T-helper 1 cell treated with Interleukin-12 subunit alpha and Interleukin-12 subunit beta and Interleukin-4 antibody, amounts not matched to agents 30 ng/mL and 1 ng/mL, for 36 hours (primary cell): Measurements from ENCODE around the gene DEK. TPM values are rescaled to one million over a fixed set of nuclear protein-coding genes. Genes with fewer than 3 reads are reported as not detected.
"Not testable (repeated sequence)": the region's sequence is repeated elsewhere in the genome, so short reads cannot be mapped to it uniquely, and the experiment has no call there.

Experiments
- intact Hi-C: fragments of 100-400 bp; cut with micrococcal nuclease; formaldehyde crosslinking; loops from one replicate; pipeline ENCODE4 v1.15.1; 2024
- total RNA-seq: library from RNA; stranded (reverse); gene quantifications from 2 replicates; pipeline ENCODE4 v1.2.3, GENCODE V29; 2022

DEK gene
- total RNA-seq, 1 donor from 2014 or later: 149 TPM

- intact Hi-C loops: loop anchor here (5.0 kb wide), 1 partner anchor 85 kb away; the partner anchor contains the start of genes KDM1B and TPMT
Measured at GRCh38 chr6:18242062-18242851, 22.1 kb downstream of the DEK start.

DNA sequence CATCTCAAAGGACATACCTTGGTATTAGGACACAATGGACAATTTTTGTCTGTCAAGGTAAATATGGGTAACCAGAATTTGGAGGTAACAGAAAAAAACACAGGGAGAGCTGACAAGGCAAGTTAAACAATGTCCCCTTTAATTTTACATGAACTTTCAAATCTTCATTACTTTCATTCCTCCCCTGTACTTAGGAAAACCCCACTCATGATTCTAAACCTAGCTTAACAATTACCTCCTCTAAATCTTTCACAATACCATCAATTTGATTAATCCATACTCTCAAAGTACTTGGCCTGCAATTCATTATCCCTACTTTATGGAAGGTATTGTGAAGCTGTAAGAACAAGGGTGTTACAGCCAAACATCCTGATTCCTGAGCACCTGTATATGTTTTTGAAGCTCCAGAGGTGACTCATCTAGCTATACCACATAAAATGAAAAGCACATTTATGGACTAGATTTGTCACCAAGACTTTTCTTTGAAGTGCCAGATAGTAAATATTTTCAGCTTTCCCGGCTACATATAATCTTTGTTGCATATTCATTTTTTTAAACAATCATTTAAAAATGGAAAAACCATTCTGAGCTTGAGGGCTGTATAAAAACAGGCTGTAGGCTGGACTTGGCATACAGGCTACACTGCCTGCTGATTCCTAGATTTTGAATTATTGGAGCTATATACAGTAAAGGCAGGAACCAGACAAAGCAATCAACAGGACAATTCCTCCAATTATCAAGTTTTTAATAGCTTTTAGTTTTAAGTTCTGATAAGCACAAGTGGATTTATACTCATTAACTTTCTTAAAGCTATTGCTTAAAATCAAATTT is 22.9 kb downstream of the DEK start:
- intact Hi-C loops: loop anchor here (1.0 to 5.0 kb wide), 2 partner anchors 22 to 84 kb away; partner anchors contain the start of genes KDM1B and TPMT

DNA sequence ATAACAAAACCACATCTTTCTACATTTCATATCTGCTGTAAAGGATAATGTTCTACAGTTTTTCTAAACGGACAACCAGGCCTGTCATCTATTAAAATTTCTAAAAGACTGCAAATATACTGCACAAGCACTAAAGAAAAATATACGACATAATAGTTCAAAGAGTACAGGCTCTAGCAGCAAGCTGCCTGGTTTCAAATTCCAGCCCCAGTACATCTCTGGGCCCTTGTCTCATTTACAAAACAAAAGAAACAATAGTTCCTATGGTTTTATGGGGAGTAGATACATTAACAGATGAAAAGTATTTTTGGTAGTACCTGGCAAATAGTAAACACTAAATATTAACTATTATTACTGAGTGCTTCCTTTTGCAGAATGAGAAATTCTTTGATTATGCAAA is 24.1 kb downstream of the DEK start:
- intact Hi-C loops: loop anchor here (5.0 kb wide), 1 partner anchor 83 kb away; the partner anchor contains the start of genes KDM1B and TPMT

GRCh38 chr6:18237167-18237566 is 27.2 kb downstream of the DEK start:
- intact Hi-C loops: no loop called here

- intact Hi-C loops: no loop called here
Measured at GRCh38 chr6:18235524-18235923, 28.8 kb downstream of the DEK start.

GRCh38 chr6:18234564-18234963 is 29.8 kb downstream of the DEK start:
- intact Hi-C loops: no loop called here

DNA sequence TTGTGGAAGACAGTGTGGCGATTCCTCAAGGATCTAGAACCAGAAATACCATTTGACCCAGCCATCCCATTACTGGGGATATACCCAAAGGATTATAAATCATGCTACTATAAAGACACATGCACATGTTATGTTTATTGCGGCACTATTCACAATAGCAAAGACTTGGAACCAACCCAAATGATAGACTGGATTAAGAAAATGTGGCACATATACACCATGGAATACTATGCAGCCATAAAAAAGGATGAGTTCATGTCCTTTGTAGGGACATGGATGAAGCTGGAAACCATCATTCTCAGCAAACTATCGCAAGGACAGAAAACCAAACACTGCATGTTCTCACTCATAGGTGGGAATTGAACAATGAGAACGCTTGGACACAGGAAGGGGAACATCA is 30.6 kb downstream of the DEK start:
- intact Hi-C loops: not testable (repeated sequence)

GRCh38 chr6:18231856-18232255 is 32.5 kb downstream of the DEK start:
- intact Hi-C loops: not testable (repeated sequence)

DNA sequence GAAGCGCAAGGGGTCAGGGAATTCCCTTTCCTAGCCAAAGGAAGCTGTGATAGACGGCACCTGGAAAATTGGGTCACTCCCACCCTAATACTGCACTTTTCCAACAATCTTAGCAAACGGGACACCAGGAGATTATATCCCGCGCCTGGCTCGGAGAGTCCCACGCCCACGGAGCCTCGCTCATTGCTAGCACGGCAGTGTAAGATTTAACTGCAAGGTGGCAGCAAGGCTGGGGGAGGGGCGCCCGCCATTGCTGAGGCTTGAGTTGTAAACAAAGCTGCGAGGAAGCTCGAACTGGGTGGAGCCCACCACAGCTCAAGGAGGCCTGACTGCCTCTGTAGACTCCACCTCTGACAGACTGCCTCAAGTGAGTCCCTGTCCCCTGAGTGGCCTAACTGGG is 35.7 kb downstream of the DEK start:
- intact Hi-C loops: not testable (repeated sequence)

DNA sequence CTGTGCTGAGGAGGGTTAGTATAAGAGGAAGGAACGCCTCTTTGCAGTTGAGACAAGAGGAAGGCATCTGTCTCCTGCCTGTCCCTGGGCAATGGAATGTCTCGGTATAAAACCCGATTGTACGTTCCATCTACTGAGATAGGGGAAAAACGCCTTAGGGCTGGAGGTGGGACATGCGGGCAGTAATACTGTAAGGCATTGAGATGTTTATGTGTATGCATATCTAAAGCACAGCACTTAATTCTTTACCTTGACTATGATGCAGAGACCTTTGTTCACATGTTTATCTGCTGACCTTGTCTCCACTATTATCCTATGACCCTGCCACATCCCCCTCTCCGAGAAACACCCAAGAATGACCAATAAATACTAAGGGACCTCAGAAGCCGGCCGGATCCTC is 37.2 kb downstream of the DEK start:
- intact Hi-C loops: not testable (repeated sequence)

- intact Hi-C loops: not testable (repeated sequence)
Measured at GRCh38 chr6:18226451-18227105, 37.8 kb downstream of the DEK start.

DNA sequence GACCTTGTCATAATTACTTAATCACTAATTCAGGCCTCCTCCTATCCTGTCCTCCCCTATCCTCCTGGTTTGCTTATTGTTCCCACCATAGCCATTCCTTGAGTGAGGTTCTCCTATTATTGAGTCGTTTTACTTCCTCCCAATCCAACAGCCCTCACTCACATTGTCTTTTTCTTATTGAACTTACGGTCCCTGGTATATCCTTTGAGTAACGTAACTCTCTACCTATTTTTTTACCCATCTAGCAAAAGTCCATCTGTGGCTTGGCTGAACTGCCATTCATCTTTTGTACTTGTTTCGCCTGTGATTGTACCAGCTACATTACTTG is 43.1 kb downstream of the DEK start:
- intact Hi-C loops: no loop called here

DNA sequence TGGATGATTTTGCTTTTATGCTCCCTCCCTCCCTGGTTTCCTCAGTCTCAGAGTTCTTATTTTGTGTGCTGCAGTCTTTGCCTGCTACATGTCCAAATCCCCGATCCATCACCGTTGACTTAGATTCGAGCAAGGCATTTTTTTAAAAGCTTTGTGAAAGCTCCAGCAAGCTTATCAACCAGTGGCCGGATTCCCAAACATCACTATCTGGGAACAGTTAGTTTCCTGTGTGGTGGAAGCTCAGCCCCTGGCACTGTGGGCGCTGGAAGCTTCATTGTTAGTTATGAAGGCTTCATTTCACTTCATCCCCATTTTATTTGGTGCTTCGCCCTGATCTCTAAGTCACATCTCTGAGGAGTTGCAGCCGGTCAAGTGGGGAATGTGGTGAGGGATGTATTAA is 44.7 kb downstream of the DEK start:
- intact Hi-C loops: no loop called here

GRCh38 chr6:18218233-18218632 is 46.1 kb downstream of the DEK start:
- intact Hi-C loops: no loop called here

- intact Hi-C loops: no loop called here
Measured at GRCh38 chr6:18216411-18216810, 47.9 kb downstream of the DEK start.

DNA sequence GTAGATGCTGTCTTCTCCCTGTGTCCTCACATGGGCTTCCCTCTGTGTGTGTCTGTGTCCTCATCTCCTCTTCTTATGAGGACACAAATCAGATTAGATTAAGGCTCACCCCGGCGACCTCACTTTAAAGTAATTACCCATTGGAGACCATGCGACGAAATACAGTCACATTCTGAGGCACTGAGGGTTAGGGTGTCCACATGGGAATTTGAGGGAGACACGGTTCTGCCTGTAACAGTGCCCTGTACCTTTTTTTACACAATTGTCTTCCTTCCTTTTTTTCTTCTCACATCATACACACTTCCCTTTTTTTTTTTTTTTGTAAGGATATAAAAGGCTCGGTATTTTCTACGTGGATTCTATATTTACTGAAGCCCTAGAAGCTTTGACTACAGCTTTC is 48.9 kb downstream of the DEK start:
- intact Hi-C loops: no loop called here

GRCh38 chr6:18214003-18214402 is 50.3 kb downstream of the DEK start:
- intact Hi-C loops: loop anchor here (5.0 kb wide), 1 partner anchor 57 kb away; the partner anchor contains the start of genes KDM1B and TPMT

DNA sequence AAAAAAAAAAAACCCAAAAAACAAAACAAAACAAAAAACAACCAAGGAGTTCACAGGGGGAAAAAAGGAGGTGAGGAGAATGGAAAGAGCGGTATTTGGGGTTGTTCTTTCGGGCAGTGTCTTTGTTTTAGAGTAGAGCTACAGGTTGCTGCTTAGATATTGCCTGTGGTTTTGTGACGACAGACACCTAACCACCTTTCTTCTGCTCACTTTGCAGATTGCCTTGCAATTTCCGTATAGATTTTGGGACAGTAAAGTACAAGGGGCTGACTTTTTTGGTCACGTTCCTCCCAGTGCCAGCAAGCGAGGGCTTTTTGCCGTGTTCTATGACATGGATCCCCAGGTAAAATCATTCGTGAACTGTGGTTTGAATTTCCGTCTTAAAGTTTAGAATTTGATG is 50.9 kb downstream of the DEK start:
- intact Hi-C loops: loop anchor here (5.0 kb wide), 1 partner anchor 56 kb away; the partner anchor contains the start of genes KDM1B and TPMT

GRCh38 chr6:18212231-18212630 is 52.1 kb downstream of the DEK start:
- intact Hi-C loops: loop anchor here (5.0 kb wide), 1 partner anchor 55 kb away; the partner anchor contains the start of genes KDM1B and TPMT

DNA sequence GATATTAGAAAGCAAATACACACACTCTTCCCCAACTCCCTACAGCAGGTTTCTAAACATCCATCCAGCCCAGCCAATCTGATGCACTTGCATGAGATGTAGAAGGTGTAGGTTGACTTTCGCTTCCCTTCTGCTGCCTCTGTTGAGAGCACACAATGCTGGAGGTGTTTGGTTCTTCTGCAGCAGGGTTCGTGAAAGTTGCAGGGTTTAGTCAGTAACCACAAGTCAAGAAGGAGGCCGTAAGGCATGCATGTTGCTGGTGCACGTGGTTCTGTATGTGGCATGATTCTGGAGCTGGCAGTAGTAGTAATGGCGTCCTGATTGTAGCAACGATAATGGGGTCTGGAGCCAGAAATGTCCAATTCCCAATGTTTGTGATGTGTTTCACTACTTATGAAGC is 53.0 kb downstream of the DEK start:
- intact Hi-C loops: loop anchor here (5.0 kb wide), 1 partner anchor 54 kb away; the partner anchor contains the start of genes KDM1B and TPMT

GRCh38 chr6:18210707-18211106 is 53.6 kb downstream of the DEK start:
- intact Hi-C loops: loop anchor here (5.0 kb wide), 1 partner anchor 53 kb away; the partner anchor contains the start of genes KDM1B and TPMT
